Mesothelial cell of epicardium (in vitro differentiated cells): ENCODE data around the gene KLHL3. TPM values are rescaled to one million over a fixed set of nuclear protein-coding genes. Genes with fewer than 3 reads are reported as not detected.
"Not testable (repeated sequence)": the region's sequence is repeated elsewhere in the genome, so short reads cannot be mapped to it uniquely, and the experiment has no call there.

Experiments
- DNase-seq, 2 experiments: peaks; one replicate each; pipeline ENCODE4 v3.0.0; 2021; ENCODE audit warnings: low spot score in 2 of 2; ENCODE audit not compliant: unreplicated experiment in 2 of 2
- H3K27ac Mint-ChIP-seq: 2 replicates; pipeline ENCODE4 v1.8.0; 2021; ENCODE audit warnings: mixed read lengths
- H3K27me3 Mint-ChIP-seq: 2 replicates; pipeline ENCODE4 v1.8.0; 2021; ENCODE audit warnings: low read depth, mixed read lengths
- H3K36me3 Mint-ChIP-seq: 2 replicates; pipeline ENCODE4 v1.8.0; 2021; ENCODE audit warnings: mixed read lengths
- H3K4me1 Mint-ChIP-seq: 2 replicates; pipeline ENCODE4 v1.8.0; 2021; ENCODE audit warnings: mixed read lengths
- H3K4me3 Mint-ChIP-seq: 2 replicates; pipeline ENCODE4 v1.8.0; 2021; ENCODE audit warnings: mild to moderate bottlenecking, moderate library complexity, mixed read lengths
- H3K9me3 Mint-ChIP-seq: 2 replicates; pipeline ENCODE4 v1.8.0; 2021; ENCODE audit warnings: mixed read lengths
- total RNA-seq: library from RNA; stranded (reverse); gene quantifications from 3 replicates; pipeline ENCODE4 v1.2.1, GENCODE V29; 2021
- TF ChIP-seq, protein P1 (sequence below): fragments of 200-600 bp; sonication (generic); IDR thresholded peaks from one replicate; pipeline ENCODE4 v1.5.0; 2021; ENCODE audit warnings: antibody characterized with exemption; ENCODE audit not compliant: unreplicated experiment

Gene KLHL3
- total RNA-seq, 1 donor from 2014 or later, result 13.1 TPM

DNA sequence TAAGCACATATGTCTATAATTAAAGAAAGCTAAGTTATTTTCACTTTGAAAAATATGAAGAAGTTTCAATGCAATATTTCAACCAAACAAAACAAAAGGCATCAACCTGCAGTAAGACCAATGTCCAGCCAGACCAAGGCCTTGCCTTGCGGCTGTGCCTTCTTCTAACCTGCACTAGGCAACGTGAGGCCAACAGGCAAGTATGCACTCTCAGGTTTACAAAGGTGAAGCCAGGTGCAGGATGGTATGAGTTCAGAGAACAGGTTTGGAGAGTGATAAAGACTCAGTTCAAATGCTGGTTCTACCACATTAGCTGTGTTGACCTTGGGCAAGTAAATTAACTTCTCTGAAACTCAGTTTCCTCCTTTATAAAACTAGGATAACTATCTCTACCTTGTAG, 79.3 kb downstream of the KLHL3 start:
- Mint-ChIP-seq H3K4me3 (no peak overlapping the region), H3K9me3 (no peaks in the 10 kb centered on the region), H3K4me1 (no peaks in the 10 kb centered on the region), H3K27me3 (no peaks in the 10 kb centered on the region), H3K36me3 (peaks cover 19% of the 10 kb centered on the region), H3K27ac (no peak overlapping the region)
- DNase-seq, result no peak
- TF ChIP-seq, protein P1, sequence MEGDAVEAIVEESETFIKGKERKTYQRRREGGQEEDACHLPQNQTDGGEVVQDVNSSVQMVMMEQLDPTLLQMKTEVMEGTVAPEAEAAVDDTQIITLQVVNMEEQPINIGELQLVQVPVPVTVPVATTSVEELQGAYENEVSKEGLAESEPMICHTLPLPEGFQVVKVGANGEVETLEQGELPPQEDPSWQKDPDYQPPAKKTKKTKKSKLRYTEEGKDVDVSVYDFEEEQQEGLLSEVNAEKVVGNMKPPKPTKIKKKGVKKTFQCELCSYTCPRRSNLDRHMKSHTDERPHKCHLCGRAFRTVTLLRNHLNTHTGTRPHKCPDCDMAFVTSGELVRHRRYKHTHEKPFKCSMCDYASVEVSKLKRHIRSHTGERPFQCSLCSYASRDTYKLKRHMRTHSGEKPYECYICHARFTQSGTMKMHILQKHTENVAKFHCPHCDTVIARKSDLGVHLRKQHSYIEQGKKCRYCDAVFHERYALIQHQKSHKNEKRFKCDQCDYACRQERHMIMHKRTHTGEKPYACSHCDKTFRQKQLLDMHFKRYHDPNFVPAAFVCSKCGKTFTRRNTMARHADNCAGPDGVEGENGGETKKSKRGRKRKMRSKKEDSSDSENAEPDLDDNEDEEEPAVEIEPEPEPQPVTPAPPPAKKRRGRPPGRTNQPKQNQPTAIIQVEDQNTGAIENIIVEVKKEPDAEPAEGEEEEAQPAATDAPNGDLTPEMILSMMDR, result no peak

DNA sequence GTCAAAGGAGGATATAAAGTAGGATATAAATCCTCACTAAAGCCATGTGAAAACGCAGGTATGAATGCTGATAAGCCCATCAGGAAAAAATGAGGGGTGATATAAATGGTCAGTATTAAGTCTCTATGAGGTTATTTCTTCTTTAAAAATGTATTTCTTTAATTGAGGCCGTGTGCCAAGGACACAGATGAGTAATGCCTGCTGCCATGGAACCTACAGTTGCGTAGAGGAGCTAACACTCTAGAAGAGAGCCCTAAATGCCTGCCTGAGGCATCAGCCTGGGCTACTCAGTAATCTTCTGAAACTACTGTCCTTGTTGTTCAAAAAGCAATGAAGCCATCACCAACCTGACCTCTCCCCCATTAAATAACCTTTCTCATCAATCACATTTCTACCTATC, 84.9 kb downstream of the KLHL3 start:
- TF ChIP-seq, protein P1, result no peak
- no peak for DNase-seq
- Mint-ChIP-seq H3K4me3 (no peak overlapping the region), H3K9me3 (peaks cover 7% of the 10 kb centered on the region), H3K36me3 (peaks cover 20% of the 10 kb centered on the region), H3K4me1 (peaks cover 9% of the 10 kb centered on the region), H3K27ac (no peak overlapping the region), H3K27me3 (no peaks in the 10 kb centered on the region)

DNA sequence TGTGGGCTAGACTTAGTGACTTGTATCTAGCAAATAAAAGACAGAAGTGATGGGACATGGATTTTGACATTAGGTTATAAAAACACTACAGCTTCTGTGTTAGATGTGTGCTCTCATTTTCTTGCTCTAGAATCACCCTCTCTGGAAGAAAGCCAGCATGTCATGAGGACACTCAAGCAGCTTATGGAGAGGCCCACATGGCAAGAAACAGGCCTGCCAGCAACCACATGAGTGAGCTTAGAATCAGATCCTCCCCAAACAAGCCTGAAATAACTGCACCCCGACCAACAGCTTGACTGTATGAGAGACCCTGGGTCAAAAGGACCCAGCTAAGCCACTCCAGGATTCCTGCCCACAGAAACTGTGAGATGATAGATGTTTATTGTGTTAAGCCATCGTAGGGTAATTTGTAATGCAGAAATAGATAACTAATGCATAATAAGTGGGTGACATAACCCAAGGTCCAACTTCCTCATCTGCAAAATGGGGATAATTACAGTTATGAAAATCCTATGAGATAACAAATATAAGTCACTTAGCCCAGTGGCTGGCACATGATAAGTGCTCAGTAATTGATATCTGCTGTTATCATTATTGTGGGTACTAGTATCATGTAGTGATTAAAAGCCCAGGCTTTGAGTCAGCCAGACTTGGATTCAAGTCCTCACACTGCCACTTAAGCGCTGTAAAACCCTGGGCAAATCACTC, 86.5 kb downstream of the KLHL3 start:
- DNase-seq, result no peak
- H3K4me1 Mint-ChIP-seq, result peaks cover 9% of the 10 kb centered on the region
- H3K9me3 Mint-ChIP-seq, result peaks cover 24% of the 10 kb centered on the region
- peaks cover 33% of the 10 kb centered on the region for H3K36me3 Mint-ChIP-seq
- H3K27me3 Mint-ChIP-seq, result no peaks in the 10 kb centered on the region
- TF ChIP-seq, protein P1, result no peak
- no peak overlapping the region for H3K4me3 Mint-ChIP-seq
- peak overlapping the region; percentile 61 for H3K27ac Mint-ChIP-seq

DNA sequence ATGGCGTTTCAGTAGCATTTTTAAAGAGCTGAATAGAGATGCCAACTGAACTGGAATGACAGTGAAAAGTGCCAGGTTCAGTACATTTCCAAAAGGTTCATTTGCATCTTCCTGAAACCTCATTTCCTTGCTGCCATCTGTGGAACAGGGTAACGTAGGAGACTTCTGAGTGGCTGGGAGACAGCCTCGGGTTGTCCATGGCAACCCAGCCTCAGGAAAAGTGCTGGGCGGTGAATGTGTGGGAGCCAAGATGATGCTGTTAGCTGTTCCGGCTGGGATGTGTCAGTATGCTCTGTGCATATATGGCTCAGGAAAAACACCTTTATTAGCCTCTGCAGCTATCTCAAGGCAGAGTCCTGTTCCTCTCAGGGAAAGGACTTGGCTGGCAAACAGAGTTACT, 87.5 kb downstream of the KLHL3 start:
- Mint-ChIP-seq H3K4me1 (peaks cover 9% of the 10 kb centered on the region), H3K36me3 (peaks cover 34% of the 10 kb centered on the region), H3K4me3 (no peak overlapping the region), H3K27me3 (no peaks in the 10 kb centered on the region), H3K9me3 (peaks cover 25% of the 10 kb centered on the region), H3K27ac (no peak overlapping the region)
- DNase-seq, result no peak
- TF ChIP-seq, protein P1, result no peak

DNA sequence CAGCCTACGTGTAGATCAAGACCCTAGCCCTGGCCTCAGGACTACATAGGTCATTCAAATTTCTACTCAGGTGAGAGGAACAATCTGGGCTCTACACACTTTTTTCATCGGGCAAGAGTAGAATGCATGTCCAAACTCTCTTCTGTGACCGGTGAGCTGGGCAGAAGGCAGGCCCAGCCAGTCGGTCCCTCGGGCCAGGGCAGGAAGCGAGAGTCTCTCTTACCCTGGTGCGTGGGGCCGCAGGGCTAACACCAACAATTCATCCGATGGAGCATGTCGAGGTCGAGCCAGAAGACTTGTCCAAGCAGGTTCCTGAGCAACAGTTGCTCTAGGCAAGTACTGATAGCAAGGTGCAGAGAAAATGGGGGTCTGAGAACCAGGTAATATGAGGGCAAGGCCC, 88.5 kb downstream of the KLHL3 start:
- TF ChIP-seq, protein P1, result no peak
- Mint-ChIP-seq H3K36me3 (peaks cover 33% of the 10 kb centered on the region), H3K4me1 (peaks cover 9% of the 10 kb centered on the region), H3K27me3 (no peaks in the 10 kb centered on the region), H3K27ac (no peak overlapping the region), H3K9me3 (peaks cover 25% of the 10 kb centered on the region), H3K4me3 (no peak overlapping the region)
- no peak for DNase-seq

DNA sequence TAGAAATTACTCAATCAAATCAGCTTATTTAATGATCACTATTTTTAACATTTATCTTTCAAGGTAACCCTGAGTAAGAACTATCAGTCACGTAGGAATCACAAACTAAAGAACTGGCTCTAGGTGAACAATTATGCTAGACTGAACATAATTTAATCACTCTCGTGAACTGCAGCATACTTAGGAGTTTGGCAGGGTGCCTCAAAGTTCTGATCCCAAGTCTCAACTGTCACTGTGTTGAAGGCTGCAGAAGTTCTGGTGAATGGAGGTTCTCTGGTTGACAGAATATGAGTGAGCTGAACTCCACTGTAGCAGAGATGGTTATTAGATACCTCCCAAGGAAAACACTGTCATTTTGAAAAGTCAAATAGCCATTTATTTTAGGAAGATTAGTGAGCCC, 89.1 kb downstream of the KLHL3 start:
- H3K36me3 Mint-ChIP-seq, result peaks cover 32% of the 10 kb centered on the region
- peaks cover 25% of the 10 kb centered on the region for H3K9me3 Mint-ChIP-seq
- peaks cover 9% of the 10 kb centered on the region for H3K4me1 Mint-ChIP-seq
- H3K4me3 Mint-ChIP-seq, result no peak overlapping the region
- no peaks in the 10 kb centered on the region for H3K27me3 Mint-ChIP-seq
- TF ChIP-seq, protein P1, result no peak
- no peak overlapping the region for H3K27ac Mint-ChIP-seq
- no peak for DNase-seq

DNA sequence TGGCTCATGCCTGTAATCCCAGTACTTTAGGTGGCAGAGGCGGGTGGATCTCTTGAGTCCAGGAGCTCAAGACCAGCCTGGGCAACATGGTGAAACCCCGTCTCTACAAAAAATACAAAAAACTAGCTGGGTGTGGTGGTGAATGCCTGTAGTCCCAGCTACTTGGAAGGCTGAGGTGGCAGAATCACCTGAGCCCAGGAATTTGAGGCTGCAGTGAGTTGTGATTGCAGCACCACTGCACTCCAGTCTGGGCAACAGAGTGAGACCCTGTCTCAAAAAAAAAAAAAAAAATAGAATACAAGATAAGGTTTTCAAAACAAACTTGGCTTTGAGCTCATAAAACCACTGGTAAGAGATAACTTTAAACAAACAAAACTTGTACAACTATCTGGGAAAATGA, 92.8 kb downstream of the KLHL3 start:
- Mint-ChIP-seq H3K9me3 (peaks cover 28% of the 10 kb centered on the region), H3K36me3 (peaks cover 42% of the 10 kb centered on the region)
- not testable (repeated sequence) for H3K27ac Mint-ChIP-seq, DNase-seq, H3K4me1 Mint-ChIP-seq, H3K4me3 Mint-ChIP-seq, H3K27me3 Mint-ChIP-seq
